ENCODE results near the gene UNC13B. TPM values are rescaled to one million over a fixed set of nuclear protein-coding genes. Genes with fewer than 3 reads are reported as not detected.

UNC13B gene
- total and polyA plus RNA-seq, 2 donors (not counting 1 experiment from before 2014, with no cell fraction given), result 0.19 to 0.25 TPM

- no peaks in the 10 kb centered on the region for H3K36me3 ChIP-seq (replicated peaks in 1 of 2; ENCODE audit: control extremely low read depth in 1 of 2, control insufficient read depth in 1 of 2, extremely low read depth in 1 of 2, insufficient read depth in 2 of 2, low read length in 1 of 2)
- no peak for ATAC-seq (ENCODE audit: low read depth)
- Mint-ChIP-seq H3K4me1 (no peaks in the 10 kb centered on the region), H3K9me3 (ENCODE audit: insufficient read depth) (no peaks in the 10 kb centered on the region), H3K4me3 (no peak overlapping the region), H3K27ac (no peak overlapping the region), H3K27me3 (peaks cover 21% of the 10 kb centered on the region)
- H3K79me2 ChIP-seq (ENCODE audit: control insufficient read depth, insufficient read depth, low read length), result no peaks in the 10 kb centered on the region
- H3K9ac ChIP-seq (ENCODE audit: low read length), result no peak overlapping the region
- no peak overlapping the region for H3K4me3 ChIP-seq (ENCODE audit: control extremely low read depth in 1 of 5, extremely low read depth in 1 of 5, insufficient read depth in 1 of 5, low read depth in 2 of 5, low read length in 4 of 5)
- no peak overlapping the region for H3K4me2 ChIP-seq (replicated peaks; ENCODE audit: low read depth, low read length, poor library complexity, severe bottlenecking)
- 91% methylated on average over 4 of the region's 6 CpGs for WGBS (ENCODE audit: insufficient coverage)
- no peaks in the 10 kb centered on the region for H3K9me3 ChIP-seq (ENCODE audit: control extremely low read depth in 1 of 3, control insufficient read depth in 2 of 3, insufficient read depth in 1 of 3, low read length in 2 of 3)
- TF ChIP-seq EZH2 (IDR thresholded peaks at IDR 0.05; ENCODE audit: borderline replicate concordance, insufficient read depth, low read depth, low read length, poor library complexity, severe bottlenecking) (no peak), CTCF (IDR thresholded peaks at IDR 0.05) (no peak)
- H2AFZ ChIP-seq (ENCODE audit: insufficient read depth, low read depth, low read length, poor library complexity, severe bottlenecking), result no peak overlapping the region
- ChIA-PET POLR2A (interaction anchor here (0.6 kb wide), 1 partner anchor 1226 kb away, joined by 5 read pairs; no protein-coding TSS in a partner anchor), CTCF (no interaction called here)
- peaks cover 0 to 11% (median 1%) of the 10 kb centered on the region in 4 experiments for H3K27me3 ChIP-seq (replicated peaks in 1 of 4; ENCODE audit: control extremely low read depth in 1 of 4, control insufficient read depth in 3 of 4, insufficient read depth in 4 of 4, low read length in 3 of 4)
- DNase-seq, result no peak
- intact Hi-C loops (cut with micrococcal nuclease), result no loop called here
- no peak overlapping the region for H3K27ac ChIP-seq (ENCODE audit: low read length in 2 of 2)
- H3K4me1 ChIP-seq (ENCODE audit: control insufficient read depth in 2 of 2, insufficient read depth in 2 of 2, low read length in 2 of 2), result no peaks in the 10 kb centered on the region
- no peaks in the 10 kb centered on the region for H4K20me1 ChIP-seq (ENCODE audit: control insufficient read depth, insufficient read depth, low read length, poor library complexity, severe bottlenecking)
These were observed 132.3 kb downstream of the UNC13B start for GRCh38 chr9:35294066-35294465.

- ATAC-seq (ENCODE audit: low read depth), result no peak
- CTCF ChIA-PET, result no interaction called here
These were observed 132.7 kb downstream of the UNC13B start for GRCh38 chr9:35294556-35294955.

More at GRCh38 chr9:35294556-35294955, 132.7 kb downstream of the UNC13B start:
- no peaks in the 10 kb centered on the region for H4K20me1 ChIP-seq (ENCODE audit: control insufficient read depth, insufficient read depth, low read length, poor library complexity, severe bottlenecking)
- H3K27ac ChIP-seq (ENCODE audit: low read length in 2 of 2), result no peak overlapping the region
- no peak overlapping the region for H3K9ac ChIP-seq (ENCODE audit: low read length)
- H3K36me3 ChIP-seq (replicated peaks in 1 of 2; ENCODE audit: control extremely low read depth in 1 of 2, control insufficient read depth in 1 of 2, extremely low read depth in 1 of 2, insufficient read depth in 2 of 2, low read length in 1 of 2), result no peaks in the 10 kb centered on the region
- H3K4me1 ChIP-seq (ENCODE audit: control insufficient read depth in 2 of 2, insufficient read depth in 2 of 2, low read length in 2 of 2), result no peaks in the 10 kb centered on the region
- H3K4me3 ChIP-seq (ENCODE audit: control extremely low read depth in 1 of 5, extremely low read depth in 1 of 5, insufficient read depth in 1 of 5, low read depth in 2 of 5, low read length in 4 of 5), result no peak overlapping the region
- H2AFZ ChIP-seq (ENCODE audit: insufficient read depth, low read depth, low read length, poor library complexity, severe bottlenecking), result no peak overlapping the region
- H3K9me3 ChIP-seq (ENCODE audit: control extremely low read depth in 1 of 3, control insufficient read depth in 2 of 3, insufficient read depth in 1 of 3, low read length in 2 of 3), result no peaks in the 10 kb centered on the region
- TF ChIP-seq EZH2 (IDR thresholded peaks at IDR 0.05; ENCODE audit: borderline replicate concordance, insufficient read depth, low read depth, low read length, poor library complexity, severe bottlenecking), result no peak
- no peak for TF ChIP-seq CTCF (IDR thresholded peaks at IDR 0.05)
- intact Hi-C loops (cut with micrococcal nuclease), result no loop called here
- H3K27ac Mint-ChIP-seq, result no peak overlapping the region
- H3K79me2 ChIP-seq (ENCODE audit: control insufficient read depth, insufficient read depth, low read length), result no peaks in the 10 kb centered on the region
- no peaks in the 10 kb centered on the region for H3K9me3 Mint-ChIP-seq (ENCODE audit: insufficient read depth)
- 57% methylated on average over 1 of the region's 6 CpGs for WGBS (ENCODE audit: insufficient coverage)
- H3K27me3 ChIP-seq (replicated peaks in 1 of 4; ENCODE audit: control extremely low read depth in 1 of 4, control insufficient read depth in 3 of 4, insufficient read depth in 4 of 4, low read length in 3 of 4), result peaks cover 0 to 11% (median 2%) of the 10 kb centered on the region in 4 experiments
- no peak for DNase-seq
- POLR2A ChIA-PET, result no interaction called here
- no peak overlapping the region for H3K4me2 ChIP-seq (replicated peaks; ENCODE audit: low read depth, low read length, poor library complexity, severe bottlenecking)
- peaks cover 21% of the 10 kb centered on the region for H3K27me3 Mint-ChIP-seq
- no peaks in the 10 kb centered on the region for H3K4me1 Mint-ChIP-seq
- H3K4me3 Mint-ChIP-seq, result no peak overlapping the region

Measured in B cell (primary cell).